ENCODE results near the gene ZNF91. TPM values are rescaled to one million over a fixed set of nuclear protein-coding genes. Genes with fewer than 3 reads are reported as not detected.

The ZNF91 gene
- 732 TPM for total RNA-seq

DNA sequence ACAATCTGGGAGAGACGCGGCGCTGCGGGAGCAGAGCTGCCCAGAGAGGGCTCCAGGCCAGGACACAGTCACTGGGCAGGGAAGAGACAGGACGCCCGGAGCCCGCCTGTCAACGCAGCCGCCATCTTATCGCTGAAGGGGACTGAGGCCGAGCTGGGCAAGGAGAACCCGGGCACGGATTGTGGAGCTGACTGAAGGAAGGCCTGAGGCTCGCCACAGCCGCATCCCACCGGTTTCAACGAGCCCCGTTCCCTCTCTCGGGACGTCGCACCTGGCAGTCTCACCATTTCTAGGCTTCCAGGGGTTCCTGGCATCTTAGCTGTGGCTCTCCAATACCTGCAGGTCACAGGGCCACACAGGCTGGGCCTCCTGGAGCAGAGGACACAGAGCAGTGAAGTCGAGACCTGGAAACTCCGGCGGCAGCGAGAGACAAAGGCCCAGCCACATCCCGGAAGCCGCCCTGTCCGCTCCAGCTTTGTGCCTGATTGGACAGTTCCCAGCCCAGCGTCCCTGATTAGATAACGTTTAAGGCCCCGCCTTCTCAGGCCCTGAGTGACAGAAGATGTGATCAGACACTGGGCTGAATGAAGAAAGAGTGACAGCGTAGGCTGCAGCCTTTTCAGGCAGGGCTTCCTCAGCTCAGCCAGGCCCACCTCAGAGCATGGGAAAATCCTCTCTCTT, at the start of gene ZNF91:
TSS of gene ZNF91 (minus strand) at position 431 of the 681 bp plus-strand sequence. CDS start at position 314, 117 bp downstream.

Small RNA genes within 50 kb of the gene (small RNA-seq; reads per million reads assigned to genes)
- not detected for gene VN1R91P (ENCODE audit: low replicate concordance)

Other genes with a start within 250 kb of the ZNF91 start
- 23.8 TPM for gene ZNF724, start 145.1 kb downstream of the ZNF91 start, total RNA-seq

All from parietal lobe (tissue), 2 donors.